ENCODE data around the gene AMT.

Gene AMT

DNA sequence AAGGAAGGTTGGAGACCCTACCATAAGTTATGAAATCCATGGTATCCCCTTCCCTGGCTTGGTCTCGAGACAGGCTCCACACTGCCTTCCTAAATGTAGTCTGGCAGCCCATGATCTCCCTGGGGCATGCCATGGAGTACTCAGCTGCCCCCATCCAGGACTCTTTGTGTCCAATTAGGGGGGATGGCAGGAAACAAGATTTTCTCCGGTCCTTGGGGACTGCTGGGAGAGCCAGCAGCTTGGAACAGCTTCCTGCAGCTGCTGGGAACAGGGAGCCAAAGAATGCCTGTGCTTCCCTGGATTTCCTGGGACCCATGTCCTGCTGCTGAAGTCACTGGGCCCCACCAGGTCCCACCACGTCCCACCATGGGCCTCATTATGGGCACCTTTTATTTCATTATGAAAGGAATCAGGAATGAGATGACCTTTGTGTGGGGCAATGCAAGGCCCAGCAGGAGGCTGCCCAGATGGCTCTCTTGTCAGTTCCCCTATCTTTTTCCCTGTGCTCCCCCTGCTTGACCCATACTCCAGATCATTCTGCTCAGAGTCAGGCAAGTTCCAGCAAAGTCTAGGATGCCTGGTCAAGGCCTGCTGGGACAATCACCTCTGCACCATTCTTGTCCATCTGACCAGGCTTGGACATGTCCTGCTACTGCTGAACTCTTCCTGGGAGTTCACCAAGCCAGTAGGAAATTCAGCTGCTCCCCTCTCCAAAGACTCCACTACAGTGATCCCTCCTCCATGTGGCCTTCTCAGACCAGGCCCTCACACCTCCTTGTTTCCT, 32.8 kb upstream of the AMT start:
- no peaks in the 10 kb centered on the region for H3K4me1 ChIP-seq (ENCODE audit: control extremely low read depth in 1 of 4, control insufficient read depth in 4 of 4, insufficient read depth in 4 of 4, low read length in 3 of 4)
- no peak overlapping the region for H3K27ac ChIP-seq (ENCODE audit: insufficient read depth in 1 of 2, low read depth in 1 of 2, low read length in 2 of 2, poor library complexity in 1 of 2, severe bottlenecking in 2 of 2)
- peaks cover 0 to 4% (median 0%) of the 10 kb centered on the region in 5 experiments for H3K27me3 ChIP-seq (replicated peaks in 2 of 5; ENCODE audit: control insufficient read depth in 4 of 5, insufficient read depth in 5 of 5, low read length in 4 of 5)
- no peak overlapping the region for H3K4me3 ChIP-seq (ENCODE audit: control insufficient read depth in 1 of 7, extremely low read depth in 1 of 7, insufficient read depth in 4 of 7, low read depth in 2 of 7, low read length in 6 of 7)
- DNase-seq = no peak
- 96% methylated on average over 3 of the region's 3 CpGs for WGBS (ENCODE audit: insufficient coverage)
- H3K36me3 ChIP-seq (ENCODE audit: control insufficient read depth in 4 of 4, insufficient read depth in 4 of 4, low read length in 3 of 4) = no peaks in the 10 kb centered on the region
- POLR2A ChIA-PET = interaction anchor here (1.1 kb wide), 1 partner anchor 115 kb away, joined by 3 read pairs; the partner anchor contains the start of gene USP4
- CTCF ChIA-PET = no interaction called here
- H3K9me3 ChIP-seq (ENCODE audit: control extremely low read depth in 1 of 5, control insufficient read depth in 4 of 5, insufficient read depth in 2 of 5, low read depth in 1 of 5, low read length in 4 of 5) = no peaks in the 10 kb centered on the region

DNA sequence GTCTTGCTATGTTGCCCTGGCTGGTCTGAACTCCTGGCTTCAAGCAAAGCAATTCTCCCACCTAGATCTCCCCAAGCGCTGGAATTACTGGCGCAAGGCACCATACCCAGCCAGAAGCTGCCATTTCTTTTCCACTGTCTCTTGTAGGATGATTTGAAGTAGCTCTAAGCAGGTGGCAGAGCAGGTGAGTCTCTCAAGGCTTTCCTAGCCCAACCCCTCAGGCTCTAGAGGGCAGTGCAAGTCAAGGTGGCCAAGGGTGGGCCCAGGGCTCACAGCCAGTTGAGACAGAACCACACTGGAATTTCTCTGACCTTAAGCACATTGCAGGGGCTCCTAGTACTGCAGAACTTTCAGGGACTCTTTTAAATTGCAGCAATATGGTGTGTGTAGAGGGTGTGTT, 32.2 kb upstream of the AMT start:
- POLR2A ChIA-PET = interaction anchor here (1.1 kb wide), 1 partner anchor 115 kb away, joined by 3 read pairs; the partner anchor contains the start of gene USP4

DNA sequence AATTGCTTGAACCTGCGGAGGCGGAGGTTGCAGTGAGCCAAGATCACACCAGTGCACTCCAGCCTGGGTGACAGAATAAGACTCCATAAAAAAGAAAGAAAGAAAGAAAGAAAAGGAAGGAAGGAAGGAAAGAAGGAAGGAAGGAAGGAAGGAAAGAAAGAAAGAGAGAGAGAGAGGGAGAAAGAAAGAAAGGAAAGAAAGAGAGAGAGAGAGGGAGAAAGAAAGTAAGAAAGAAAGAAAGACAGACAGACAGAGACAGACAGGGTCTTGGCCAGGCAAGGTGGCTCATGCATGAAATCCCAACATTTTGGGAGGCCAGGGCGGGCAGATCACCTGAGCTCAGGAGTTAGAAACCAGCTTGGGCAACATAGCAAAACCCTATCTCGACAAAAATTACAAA, 31.3 kb upstream of the AMT start:
- WGBS (ENCODE audit: insufficient coverage) = 95% methylated on average over 3 of the region's 4 CpGs
- ChIA-PET CTCF (interaction anchor here (0.8 to 1.4 kb wide), 8 partner anchors 10 to 159 kb away, joined by 3 read pairs; partner anchors contain the start of genes DAG1 and USP4), POLR2A (no interaction called here)

More for the DNA sequence above, 32.2 kb upstream of the AMT start:
- DNase-seq = no peak
- no peak overlapping the region for H3K4me3 ChIP-seq (ENCODE audit: control insufficient read depth in 1 of 7, extremely low read depth in 1 of 7, insufficient read depth in 4 of 7, low read depth in 2 of 7, low read length in 6 of 7)
- no CpG with 5 or more reads among the region's 2 CpGs for WGBS (ENCODE audit: insufficient coverage)
- H3K9me3 ChIP-seq (ENCODE audit: control extremely low read depth in 1 of 5, control insufficient read depth in 4 of 5, insufficient read depth in 2 of 5, low read depth in 1 of 5, low read length in 4 of 5) = no peaks in the 10 kb centered on the region
- H3K27ac ChIP-seq (ENCODE audit: insufficient read depth in 1 of 2, low read depth in 1 of 2, low read length in 2 of 2, poor library complexity in 1 of 2, severe bottlenecking in 2 of 2) = no peak overlapping the region
- H3K4me1 ChIP-seq (ENCODE audit: control extremely low read depth in 1 of 4, control insufficient read depth in 4 of 4, insufficient read depth in 4 of 4, low read length in 3 of 4) = no peaks in the 10 kb centered on the region
- H3K36me3 ChIP-seq (ENCODE audit: control insufficient read depth in 4 of 4, insufficient read depth in 4 of 4, low read length in 3 of 4) = no peaks in the 10 kb centered on the region
- H3K27me3 ChIP-seq (replicated peaks in 2 of 5; ENCODE audit: control insufficient read depth in 4 of 5, insufficient read depth in 5 of 5, low read length in 4 of 5) = peaks cover 0 to 4% (median 0%) of the 10 kb centered on the region in 5 experiments
- CTCF ChIA-PET = interaction anchor here (0.8 to 1.0 kb wide), 4 partner anchors 9 to 160 kb away, joined by 3 read pairs; no protein-coding TSS in a partner anchor

DNA sequence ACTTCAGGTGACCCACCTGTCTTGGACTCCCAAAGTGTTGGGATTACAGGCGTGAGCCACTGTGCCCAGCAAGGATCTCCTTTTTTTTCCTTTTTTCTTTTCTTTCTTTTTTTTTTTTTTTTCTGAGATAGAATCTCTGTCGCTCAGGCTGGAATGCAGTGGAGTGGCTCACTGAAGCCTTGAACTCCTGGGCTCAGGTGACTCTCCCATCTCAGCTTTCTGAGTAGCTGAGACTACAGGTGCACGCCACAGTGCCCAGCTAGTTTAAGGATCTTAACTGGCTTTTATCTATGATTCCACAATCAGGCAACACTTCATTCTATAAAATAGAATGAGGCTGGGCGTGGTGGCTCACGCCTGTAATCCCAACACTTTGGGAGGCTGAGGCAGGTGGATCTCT, 23.1 kb upstream of the AMT start:
- Histone ChIP-seq H3K4me3 (ENCODE audit: control insufficient read depth in 1 of 7, extremely low read depth in 1 of 7, insufficient read depth in 4 of 7, low read depth in 2 of 7, low read length in 6 of 7) (no peak overlapping the region), H3K27me3 (replicated peaks in 2 of 5; ENCODE audit: control insufficient read depth in 4 of 5, insufficient read depth in 5 of 5, low read length in 4 of 5) (no peaks in the 10 kb centered on the region), H3K9me3 (ENCODE audit: control extremely low read depth in 1 of 5, control insufficient read depth in 4 of 5, insufficient read depth in 2 of 5, low read depth in 1 of 5, low read length in 4 of 5) (no peaks in the 10 kb centered on the region), H3K36me3 (ENCODE audit: control insufficient read depth in 4 of 4, insufficient read depth in 4 of 4, low read length in 3 of 4) (no peaks in the 10 kb centered on the region), H3K4me1 (ENCODE audit: control extremely low read depth in 1 of 4, control insufficient read depth in 4 of 4, insufficient read depth in 4 of 4, low read length in 3 of 4) (peaks cover 3 to 14% (median 13%) of the 10 kb centered on the region in 4 experiments), H3K27ac (ENCODE audit: insufficient read depth in 1 of 2, low read depth in 1 of 2, low read length in 2 of 2, poor library complexity in 1 of 2, severe bottlenecking in 2 of 2) (no peak overlapping the region)
- DNase-seq = no peak
- ChIA-PET POLR2A (no interaction called here), CTCF (interaction anchor here (0.7 to 2.9 kb wide), 4 partner anchors 29 to 125 kb away, joined by 3 to 13 read pairs (median 4); no protein-coding TSS in a partner anchor)
- 100% methylated on average over 4 of the region's 5 CpGs for WGBS (ENCODE audit: insufficient coverage)

More for the DNA sequence above, 31.3 kb upstream of the AMT start:
- Histone ChIP-seq H3K4me3 (ENCODE audit: control insufficient read depth in 1 of 7, extremely low read depth in 1 of 7, insufficient read depth in 4 of 7, low read depth in 2 of 7, low read length in 6 of 7) (no peak overlapping the region), H3K4me1 (ENCODE audit: control extremely low read depth in 1 of 4, control insufficient read depth in 4 of 4, insufficient read depth in 4 of 4, low read length in 3 of 4) (peaks cover 0 to 3% (median 0%) of the 10 kb centered on the region in 4 experiments), H3K36me3 (ENCODE audit: control insufficient read depth in 4 of 4, insufficient read depth in 4 of 4, low read length in 3 of 4) (no peaks in the 10 kb centered on the region), H3K9me3 (ENCODE audit: control extremely low read depth in 1 of 5, control insufficient read depth in 4 of 5, insufficient read depth in 2 of 5, low read depth in 1 of 5, low read length in 4 of 5) (no peaks in the 10 kb centered on the region), H3K27ac (ENCODE audit: insufficient read depth in 1 of 2, low read depth in 1 of 2, low read length in 2 of 2, poor library complexity in 1 of 2, severe bottlenecking in 2 of 2) (no peak overlapping the region), H3K27me3 (replicated peaks in 2 of 5; ENCODE audit: control insufficient read depth in 4 of 5, insufficient read depth in 5 of 5, low read length in 4 of 5) (no peaks in the 10 kb centered on the region)
- DNase-seq = no peak

DNA sequence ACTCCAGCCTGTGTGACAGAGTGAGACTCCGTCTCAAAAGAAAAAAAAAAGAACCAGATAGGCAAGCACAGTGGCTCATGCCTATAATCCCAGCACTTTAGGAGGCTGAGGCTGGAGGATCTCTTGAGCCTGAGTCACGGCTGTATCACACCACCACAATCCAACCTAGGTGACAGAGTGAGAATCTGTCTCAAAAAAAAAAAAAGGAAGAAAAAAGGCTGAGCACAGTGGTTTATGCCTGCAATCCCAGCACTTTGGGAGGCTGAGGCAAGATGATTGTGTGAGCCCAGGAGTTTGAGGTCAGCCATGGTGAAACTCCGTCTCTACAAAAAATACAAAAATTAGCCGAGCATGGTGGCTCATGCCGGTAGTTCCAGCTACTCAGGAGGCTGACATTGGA, 12.5 kb upstream of the AMT start:
- ChIA-PET POLR2A (no interaction called here), CTCF (no interaction called here)
- H3K9me3 ChIP-seq (ENCODE audit: control extremely low read depth in 1 of 5, control insufficient read depth in 4 of 5, insufficient read depth in 2 of 5, low read depth in 1 of 5, low read length in 4 of 5) = no peaks in the 10 kb centered on the region
- no peak overlapping the region for H3K4me3 ChIP-seq (ENCODE audit: control insufficient read depth in 1 of 7, extremely low read depth in 1 of 7, insufficient read depth in 4 of 7, low read depth in 2 of 7, low read length in 6 of 7)
- peaks cover 0 to 5% (median 2%) of the 10 kb centered on the region in 4 experiments for H3K4me1 ChIP-seq (ENCODE audit: control extremely low read depth in 1 of 4, control insufficient read depth in 4 of 4, insufficient read depth in 4 of 4, low read length in 3 of 4)
- DNase-seq = no peak
- no peak overlapping the region for H3K27ac ChIP-seq (ENCODE audit: insufficient read depth in 1 of 2, low read depth in 1 of 2, low read length in 2 of 2, poor library complexity in 1 of 2, severe bottlenecking in 2 of 2)
- no peaks in the 10 kb centered on the region for H3K27me3 ChIP-seq (replicated peaks in 2 of 5; ENCODE audit: control insufficient read depth in 4 of 5, insufficient read depth in 5 of 5, low read length in 4 of 5)
- H3K36me3 ChIP-seq (ENCODE audit: control insufficient read depth in 4 of 4, insufficient read depth in 4 of 4, low read length in 3 of 4) = no peaks in the 10 kb centered on the region
- 100% methylated on average over 3 of the region's 5 CpGs for WGBS (ENCODE audit: insufficient coverage)

DNA sequence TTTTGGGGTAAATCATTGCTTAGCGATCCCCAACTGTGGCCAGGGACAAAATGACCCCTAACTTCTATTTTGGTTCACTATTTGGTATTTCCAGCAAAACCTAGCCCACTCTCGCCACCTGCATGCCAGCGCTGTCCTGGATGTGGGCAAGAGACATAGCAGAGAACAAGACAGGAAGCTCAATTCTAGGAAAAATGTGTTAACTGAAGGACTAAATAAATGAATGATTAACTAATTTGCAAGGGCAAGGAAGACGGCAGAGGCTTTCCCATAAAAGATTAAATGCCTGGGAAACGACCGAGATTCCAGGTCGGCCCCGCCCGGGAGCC, 6.4 kb upstream of the AMT start:
- peaks cover 0 to 21% (median 12%) of the 10 kb centered on the region in 4 experiments for H3K36me3 ChIP-seq (ENCODE audit: control insufficient read depth in 4 of 4, insufficient read depth in 4 of 4, low read length in 3 of 4)
- peak overlapping the region; percentile 58 to 95 (median 83) for H3K4me3 ChIP-seq (ENCODE audit: control insufficient read depth in 1 of 7, extremely low read depth in 1 of 7, insufficient read depth in 4 of 7, low read depth in 2 of 7, low read length in 6 of 7)
- peak in 1 of 3 donors; percentile 41 for DNase-seq
- H3K27me3 ChIP-seq (replicated peaks in 2 of 5; ENCODE audit: control insufficient read depth in 4 of 5, insufficient read depth in 5 of 5, low read length in 4 of 5) = no peaks in the 10 kb centered on the region
- H3K9me3 ChIP-seq (ENCODE audit: control extremely low read depth in 1 of 5, control insufficient read depth in 4 of 5, insufficient read depth in 2 of 5, low read depth in 1 of 5, low read length in 4 of 5) = no peaks in the 10 kb centered on the region
- ChIA-PET POLR2A (interaction anchor here (0.6 to 1.4 kb wide), 4 partner anchors 15 to 89 kb away, joined by 5 to 12 read pairs (median 6); partner anchors contain the start of genes RHOA, TCTA and USP4), CTCF (interaction anchor here (0.6 to 1.3 kb wide), 5 partner anchors 11 to 253 kb away, joined by 3 to 5 read pairs (median 4); partner anchors contain the start of gene USP4)
- peak overlapping the region in 1 of 2 experiments; percentile 91 for H3K27ac ChIP-seq (ENCODE audit: insufficient read depth in 1 of 2, low read depth in 1 of 2, low read length in 2 of 2, poor library complexity in 1 of 2, severe bottlenecking in 2 of 2)
- peaks cover 2 to 19% (median 12%) of the 10 kb centered on the region in 4 experiments for H3K4me1 ChIP-seq (ENCODE audit: control extremely low read depth in 1 of 4, control insufficient read depth in 4 of 4, insufficient read depth in 4 of 4, low read length in 3 of 4)
- 3% methylated on average over 9 of the region's 9 CpGs for WGBS (ENCODE audit: insufficient coverage)

DNA sequence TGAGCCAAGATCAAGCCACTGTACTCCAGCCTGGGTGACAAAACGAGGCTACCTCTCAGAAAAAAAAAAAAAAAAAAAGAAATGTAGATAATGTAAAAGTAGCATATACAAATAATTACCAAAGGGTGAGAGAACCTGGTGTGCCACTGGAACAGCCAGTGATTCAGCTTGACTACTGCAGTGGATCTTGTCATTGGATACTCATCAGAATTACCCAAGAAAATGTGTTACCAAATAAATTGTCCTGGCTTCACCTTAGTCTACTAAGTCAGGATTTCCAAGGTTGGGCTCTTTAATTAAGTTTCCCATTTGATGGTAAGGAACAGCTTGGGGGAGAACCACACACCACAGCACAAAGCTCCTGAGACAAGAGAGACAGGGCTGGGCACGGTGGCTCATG, 5.3 kb upstream of the AMT start:
- Histone ChIP-seq H3K36me3 (ENCODE audit: control insufficient read depth in 4 of 4, insufficient read depth in 4 of 4, low read length in 3 of 4) (peaks cover 0 to 21% (median 12%) of the 10 kb centered on the region in 4 experiments), H3K27ac (ENCODE audit: insufficient read depth in 1 of 2, low read depth in 1 of 2, low read length in 2 of 2, poor library complexity in 1 of 2, severe bottlenecking in 2 of 2) (no peak overlapping the region), H3K4me1 (ENCODE audit: control extremely low read depth in 1 of 4, control insufficient read depth in 4 of 4, insufficient read depth in 4 of 4, low read length in 3 of 4) (peaks cover 2 to 27% (median 15%) of the 10 kb centered on the region in 4 experiments), H3K4me3 (ENCODE audit: control insufficient read depth in 1 of 7, extremely low read depth in 1 of 7, insufficient read depth in 4 of 7, low read depth in 2 of 7, low read length in 6 of 7) (no peak overlapping the region), H3K27me3 (replicated peaks in 2 of 5; ENCODE audit: control insufficient read depth in 4 of 5, insufficient read depth in 5 of 5, low read length in 4 of 5) (no peaks in the 10 kb centered on the region), H3K9me3 (ENCODE audit: control extremely low read depth in 1 of 5, control insufficient read depth in 4 of 5, insufficient read depth in 2 of 5, low read depth in 1 of 5, low read length in 4 of 5) (no peaks in the 10 kb centered on the region)
- CTCF ChIA-PET = interaction anchor here (1.1 to 2.2 kb wide), 2 partner anchors 11 to 88 kb away, joined by 3 to 8 read pairs; partner anchors contain the start of gene USP4
- DNase-seq = no peak
- WGBS (ENCODE audit: insufficient coverage) = no CpG with 5 or more reads among the region's 2 CpGs
- POLR2A ChIA-PET = interaction anchor here (0.7 to 1.2 kb wide), 2 partner anchors 9 to 12 kb away, joined by 7 to 14 read pairs; no protein-coding TSS in a partner anchor

Data from common myeloid progenitor, CD34-positive (primary cell).